Measurements from ENCODE around the gene ZNF827.

DNA sequence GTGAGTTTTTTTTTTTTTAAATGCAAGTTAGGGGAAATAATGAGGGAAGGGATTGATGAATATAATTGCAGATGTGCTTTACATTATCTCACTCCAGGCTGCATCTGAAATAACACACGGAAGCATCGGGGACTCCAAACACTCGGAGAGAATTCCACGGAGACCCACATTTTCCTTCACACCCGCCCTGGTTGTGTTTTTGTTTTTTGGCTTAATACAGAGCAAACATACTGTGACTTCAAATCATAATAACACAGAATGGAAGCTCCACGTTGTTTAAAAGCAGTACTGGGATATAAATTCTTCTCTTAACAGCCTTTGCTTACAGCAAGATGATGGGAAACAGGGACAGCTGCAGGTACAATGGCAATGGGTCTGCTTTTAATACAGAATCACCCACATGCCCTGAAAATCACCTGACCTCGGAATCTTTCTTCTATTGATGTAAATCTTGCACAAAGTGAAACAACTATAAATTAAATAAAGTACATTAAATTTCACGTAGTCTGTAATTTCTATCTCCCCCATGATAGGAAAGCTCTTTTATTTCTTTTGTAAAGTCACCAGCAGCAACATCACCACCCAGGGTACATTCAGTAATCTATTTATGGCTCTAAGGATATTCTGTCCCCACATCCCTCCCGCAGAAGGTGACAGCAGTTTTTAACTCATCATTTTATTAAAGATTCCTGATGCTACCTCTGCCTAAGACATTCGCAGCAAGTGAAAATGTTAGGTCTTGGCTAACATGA, 119.3 kb downstream of the ZNF827 start:
- TF ChIP-seq ZFP30 (CRISPR knock-in tag; IDR thresholded peaks at IDR 0.05): no peak
- TF ChIP-seq ZFP3 (CRISPR knock-in tag; IDR thresholded peaks at IDR 0.05): no peak
- TF ChIP-seq ZNF565 (CRISPR knock-in tag; conservative IDR thresholded peaks at IDR 0.05; ENCODE audit: low read depth): no peak
- TF ChIP-seq, protein P1, sequence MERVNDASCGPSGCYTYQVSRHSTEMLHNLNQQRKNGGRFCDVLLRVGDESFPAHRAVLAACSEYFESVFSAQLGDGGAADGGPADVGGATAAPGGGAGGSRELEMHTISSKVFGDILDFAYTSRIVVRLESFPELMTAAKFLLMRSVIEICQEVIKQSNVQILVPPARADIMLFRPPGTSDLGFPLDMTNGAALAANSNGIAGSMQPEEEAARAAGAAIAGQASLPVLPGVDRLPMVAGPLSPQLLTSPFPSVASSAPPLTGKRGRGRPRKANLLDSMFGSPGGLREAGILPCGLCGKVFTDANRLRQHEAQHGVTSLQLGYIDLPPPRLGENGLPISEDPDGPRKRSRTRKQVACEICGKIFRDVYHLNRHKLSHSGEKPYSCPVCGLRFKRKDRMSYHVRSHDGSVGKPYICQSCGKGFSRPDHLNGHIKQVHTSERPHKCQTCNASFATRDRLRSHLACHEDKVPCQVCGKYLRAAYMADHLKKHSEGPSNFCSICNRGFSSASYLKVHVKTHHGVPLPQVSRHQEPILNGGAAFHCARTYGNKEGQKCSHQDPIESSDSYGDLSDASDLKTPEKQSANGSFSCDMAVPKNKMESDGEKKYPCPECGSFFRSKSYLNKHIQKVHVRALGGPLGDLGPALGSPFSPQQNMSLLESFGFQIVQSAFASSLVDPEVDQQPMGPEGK (CRISPR knock-in tag; IDR thresholded peaks at IDR 0.05; ENCODE audit: borderline replicate concordance): no peak
- no peak for TF ChIP-seq TOX (CRISPR knock-in tag; IDR thresholded peaks at IDR 0.05; ENCODE audit: borderline replicate concordance)
- no peak for TF ChIP-seq OSR1 (CRISPR knock-in tag; IDR thresholded peaks at IDR 0.05)
- TF ChIP-seq ISL1 (CRISPR knock-in tag; IDR thresholded peaks at IDR 0.05): no peak
- TF ChIP-seq ARNTL (CRISPR knock-in tag; IDR thresholded peaks at IDR 0.05; ENCODE audit: borderline replicate concordance, low read depth): no peak
